Mucosa of descending colon (tissue), 3 donors: ENCODE data around the gene AQP11. TPM values are rescaled to one million over a fixed set of nuclear protein-coding genes. Genes with fewer than 3 reads are reported as not detected.

ENCODE experiments used
- ATAC-seq: fragments of 200-7000 bp; cut with Tn5 transposase; one replicate; pipeline ENCODE4 v1.9.1; 2020; ENCODE audit warnings: mild to moderate bottlenecking, moderate library complexity
- DNase-seq, 3 donors: peaks; one replicate each; pipeline ENCODE4 v3.0.0-alpha.2; 2020
- H3K36me3 ChIP-seq: fragments of 200-600 bp; one replicate; pipeline ENCODE4 v1.8.0; 2021; ENCODE audit warnings: low read depth, mild to moderate bottlenecking
- H3K4me1 ChIP-seq: fragments of 200-600 bp; one replicate; pipeline ENCODE4 v1.8.0; 2021; ENCODE audit warnings: low read depth, mild to moderate bottlenecking
- H3K4me3 ChIP-seq: fragments of 200-600 bp; one replicate; pipeline ENCODE4 v1.8.0; 2021; ENCODE audit warnings: mild to moderate bottlenecking
- H3K9me3 ChIP-seq: fragments of 200-600 bp; one replicate; pipeline ENCODE4 v1.8.0; 2021; ENCODE audit warnings: mild to moderate bottlenecking
- CTCF ChIP-seq: fragments of 200-600 bp; IDR thresholded peaks from one replicate; pipeline ENCODE4 v1.8.0; 2022; ENCODE audit warnings: antibody characterized with exemption, mild to moderate bottlenecking
- intact Hi-C, 2 donors: fragments of 100-400 bp; cut with DNase I in 1 of 2; cut with micrococcal nuclease in 1 of 2; formaldehyde crosslinking; loops; one replicate each; pipeline versions ENCODE4 v1.11.0 to v1.11.1; 2022; cut with DNase I, micrococcal nuclease
- total RNA-seq, 3 donors: library from RNA; stranded (reverse); fragmentation: NEBNext Ultra II Directional in 2 of 3; extraction: Animal tissue kit (Norgen Biotek cat#: 25700) in 2 of 3; gene quantifications; one replicate each; pipeline versions ENCODE4 v1.2.1 to v1.2.4, GENCODE V29; 2021 to 2023
- donor health status: DM: no; HTN: no; CAD: no; lungs with moderate emphysema.
- donor health status: DM: no; HTN: no; CAD: no.
- donor health status: DM: no; HTN: yes; CAD: no.

The AQP11 gene
- total RNA-seq, 3 donors from 2014 or later: 4.7 to 6.5 (median 6.1) TPM

GRCh38 chr11:77654770-77655434 is 65.1 kb downstream of the AQP11 start:
- ATAC-seq: no peak
- no peak overlapping the region for H3K4me3 ChIP-seq
- intact Hi-C loops: no loop called here
- H3K9me3 ChIP-seq: no peaks in the 10 kb centered on the region
- no peaks in the 10 kb centered on the region for H3K36me3 ChIP-seq
- no peak for TF ChIP-seq CTCF
- no peak for DNase-seq
- no peaks in the 10 kb centered on the region for H3K4me1 ChIP-seq

DNA sequence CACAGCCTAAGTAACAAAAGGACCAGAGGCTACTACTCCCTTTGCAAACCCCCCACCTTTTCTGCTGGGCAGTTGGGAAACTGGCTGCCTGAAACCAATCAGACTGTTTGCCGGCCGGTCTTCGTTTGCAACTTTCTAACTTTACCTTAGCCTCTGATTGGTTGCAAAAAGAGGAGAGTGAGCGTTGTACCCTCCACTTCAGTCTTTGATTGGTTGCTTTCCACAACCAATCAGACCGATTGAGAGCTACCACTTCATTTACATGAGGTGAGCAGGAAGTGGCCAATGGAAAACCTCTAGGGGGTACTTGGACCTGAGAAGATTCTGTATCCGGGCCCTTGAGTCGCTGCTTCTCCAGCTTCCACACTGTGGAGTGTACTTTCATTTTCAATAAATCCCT is 66.6 kb downstream of the AQP11 start:
- H3K4me1 ChIP-seq: no peaks in the 10 kb centered on the region
- no peak overlapping the region for H3K4me3 ChIP-seq
- no peaks in the 10 kb centered on the region for H3K36me3 ChIP-seq
- no peak for TF ChIP-seq CTCF
- DNase-seq: no peak
- no peaks in the 10 kb centered on the region for H3K9me3 ChIP-seq
- intact Hi-C loops: no loop called here
- no peak for ATAC-seq

GRCh38 chr11:77658213-77659013 is 68.7 kb downstream of the AQP11 start:
- TF ChIP-seq CTCF: no peak
- ATAC-seq (no peak), DNase-seq (no peak)
- intact Hi-C loops: no loop called here
- Histone ChIP-seq H3K9me3 (no peaks in the 10 kb centered on the region), H3K36me3 (no peaks in the 10 kb centered on the region), H3K4me1 (no peaks in the 10 kb centered on the region), H3K4me3 (no peak overlapping the region)

Other genes starting within 250 kb of the AQP11 start
- gene PAK1, start 115.9 kb upstream of the AQP11 start, total RNA-seq: 100 to 1,000 TPM in 2 of 3 donors, 10 to 100 TPM in 1; 73.5 to 125 (median 116) TPM
- 10 to 100 TPM; 61.2 to 82.4 (median 78.9) TPM for gene CLNS1A, start 47.8 kb downstream of the AQP11 start, total RNA-seq
- gene RSF1, start 230.8 kb downstream of the AQP11 start, total RNA-seq: 10 to 100 TPM; 43.7 to 80.2 (median 44.4) TPM
- 10 to 100 TPM; 22.9 to 28.1 (median 27.9) TPM for gene AAMDC, start 231.2 kb downstream of the AQP11 start, total RNA-seq